Activated T-cell treated with anti-CD3 and anti-CD28 coated beads, Interleukin-2, amount 50 U/mL, for 1 hour (primary cell): ENCODE results near the gene SLC12A2.

Source experiments
- DNase-seq: peaks from one replicate; pipeline ENCODE4 v3.0.0-alpha.2; 2020

Gene SLC12A2

GRCh38 chr5:128234928-128235641, 151.5 kb downstream of the SLC12A2 start:
- no peak for DNase-seq

- no peak for DNase-seq
These were observed 152.8 kb downstream of the SLC12A2 start for GRCh38 chr5:128236334-128236733.

DNA sequence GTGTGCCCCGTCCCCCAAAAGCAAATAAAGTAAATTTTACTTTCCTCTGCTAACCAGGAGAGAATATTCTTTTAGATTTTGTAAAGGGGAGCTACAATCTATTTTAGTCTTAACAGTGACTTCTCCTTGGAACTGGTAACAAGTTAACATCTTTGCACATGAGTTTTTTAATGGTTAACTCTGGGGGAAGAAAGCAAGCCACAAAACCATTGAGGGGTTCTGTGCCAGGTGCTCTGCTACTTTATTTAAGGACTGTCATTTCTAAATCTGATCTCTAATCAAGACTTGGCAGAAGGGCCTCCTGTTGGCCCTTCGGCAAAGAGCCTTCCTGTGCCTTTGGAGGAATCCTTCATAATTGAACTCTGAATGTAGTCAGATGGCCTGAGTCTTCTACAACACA, 153.4 kb downstream of the SLC12A2 start:
- DNase-seq, result no peak

GRCh38 chr5:128237546-128237945, 154.0 kb downstream of the SLC12A2 start:
- DNase-seq, result no peak
